Measurements from ENCODE around the gene ANKRD26. TPM values are rescaled to one million over a fixed set of nuclear protein-coding genes. Genes with fewer than 3 reads are reported as not detected.
"Not testable (repeated sequence)": the region's sequence is repeated elsewhere in the genome, so short reads cannot be mapped to it uniquely, and the experiment has no call there.

Gene ANKRD26
- total RNA-seq, 1 experiment from 2014 or later, result 7.4 TPM

DNA sequence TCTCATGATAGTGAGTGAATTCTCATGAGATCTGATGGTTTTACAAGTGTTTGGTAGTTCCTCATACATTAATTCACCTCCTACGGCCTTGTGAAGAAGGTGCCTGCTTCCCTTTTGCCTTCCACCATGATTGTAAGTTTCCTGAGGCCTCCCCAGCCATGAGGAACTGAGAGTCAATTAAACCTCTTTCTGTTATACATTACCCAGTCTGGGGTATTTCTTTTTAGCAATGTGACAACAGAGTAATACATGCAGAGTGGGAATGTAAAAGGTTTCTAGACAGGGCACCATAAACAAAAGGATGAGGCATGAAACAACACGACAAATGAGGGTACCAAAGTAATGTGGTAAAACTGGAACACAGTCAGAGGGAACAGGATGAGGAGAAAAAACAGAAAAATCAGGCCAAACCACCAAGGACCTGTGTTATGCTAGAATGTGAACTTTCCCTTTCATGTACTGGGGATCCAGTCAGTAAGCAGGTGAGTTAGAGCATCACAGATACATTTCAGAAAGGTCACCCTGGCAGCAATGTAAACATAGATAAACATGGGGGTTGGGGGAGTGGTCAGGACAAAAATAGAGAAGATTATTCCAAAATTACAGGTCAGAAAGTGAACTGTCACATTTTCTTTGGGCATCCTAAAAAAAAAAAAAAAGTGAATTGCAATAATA lies 31.9 kb downstream of the ANKRD26 start:
- H3K27ac ChIP-seq, result no peak overlapping the region
- no peaks in the 10 kb centered on the region for H3K27me3 ChIP-seq (replicated peaks)
- no peaks in the 10 kb centered on the region for H3K4me1 ChIP-seq (replicated peaks)
- no peaks in the 10 kb centered on the region for H3K9me3 ChIP-seq (replicated peaks)
- no peak for DNase-seq (ENCODE audit: low read depth in 1 of 2, low spot score in 2 of 2)
- H3K4me3 ChIP-seq, result no peak overlapping the region
- H3K36me3 ChIP-seq, result peaks cover 32% of the 10 kb centered on the region

DNA sequence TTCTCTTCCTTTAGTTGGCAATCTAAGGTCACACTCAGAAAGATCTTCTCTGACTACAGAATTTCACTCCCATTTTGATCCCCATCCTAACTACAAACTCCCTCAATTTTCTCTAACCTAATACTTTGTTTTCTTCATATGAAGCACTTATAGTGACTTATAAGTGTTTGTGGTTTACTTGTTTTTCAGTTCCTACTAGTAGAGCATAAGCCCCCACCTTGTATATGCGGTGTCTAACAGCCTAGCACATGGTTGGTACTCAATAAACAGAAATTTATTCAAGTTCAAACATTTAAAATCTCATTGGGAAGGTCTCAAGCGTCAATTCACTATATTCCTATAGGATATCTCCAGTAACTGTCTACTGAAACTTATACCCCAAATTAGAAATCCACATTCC lies 35.2 kb downstream of the ANKRD26 start:
- H3K27ac ChIP-seq, result no peak overlapping the region
- H3K27me3 ChIP-seq (replicated peaks), result no peaks in the 10 kb centered on the region
- peaks cover 25% of the 10 kb centered on the region for H3K36me3 ChIP-seq
- H3K9me3 ChIP-seq (replicated peaks), result no peaks in the 10 kb centered on the region
- H3K4me1 ChIP-seq (replicated peaks), result no peaks in the 10 kb centered on the region
- H3K4me3 ChIP-seq, result no peak overlapping the region
- DNase-seq (ENCODE audit: low read depth in 1 of 2, low spot score in 2 of 2), result no peak

DNA sequence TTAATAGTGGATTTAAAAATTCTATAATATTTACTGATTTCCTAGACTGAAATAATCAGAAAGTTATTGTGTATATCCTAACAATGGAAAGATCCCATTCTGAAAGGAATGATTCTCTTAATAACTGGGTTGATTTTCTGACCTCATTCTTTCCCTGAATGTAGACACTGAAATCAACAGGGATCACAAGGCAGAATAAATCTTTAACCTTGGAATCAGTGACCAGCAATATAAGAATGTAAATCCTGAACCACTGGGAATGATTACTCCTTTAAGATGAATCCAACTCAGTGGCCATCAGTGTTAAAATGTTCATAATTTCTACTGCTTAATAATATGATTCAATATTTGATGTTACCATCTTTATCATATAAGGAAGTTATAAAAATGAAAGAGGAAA lies 47.6 kb downstream of the ANKRD26 start:
- Histone ChIP-seq H3K4me3 (no peak overlapping the region), H3K36me3 (peaks cover 5% of the 10 kb centered on the region), H3K27ac (no peak overlapping the region), H3K9me3 (replicated peaks) (no peaks in the 10 kb centered on the region), H3K27me3 (replicated peaks) (no peaks in the 10 kb centered on the region), H3K4me1 (replicated peaks) (peaks cover 8% of the 10 kb centered on the region)
- DNase-seq (ENCODE audit: low read depth in 1 of 2, low spot score in 2 of 2), result no peak

DNA sequence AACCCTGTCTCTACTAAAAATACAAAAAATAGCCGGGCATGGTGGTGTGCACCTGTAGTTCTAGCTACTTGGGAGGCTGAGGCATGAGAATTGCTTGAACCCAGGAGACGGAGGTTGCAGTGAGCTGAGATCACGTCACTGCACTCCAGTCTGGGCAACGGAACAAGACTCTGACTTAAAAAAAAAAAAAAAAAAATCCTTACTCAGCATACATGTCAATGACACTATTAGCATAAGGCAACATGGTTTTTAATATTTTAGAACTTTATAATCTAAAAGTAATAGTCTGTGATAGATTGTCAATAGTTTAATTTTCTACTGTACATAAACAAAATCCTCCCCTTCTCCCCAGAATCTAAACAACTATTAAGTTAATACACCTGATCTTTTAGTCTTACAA lies 55.0 kb downstream of the ANKRD26 start:
- not testable (repeated sequence) for DNase-seq (ENCODE audit: low read depth in 1 of 2, low spot score in 2 of 2); H3K27me3 ChIP-seq (replicated peaks); H3K4me1 ChIP-seq (replicated peaks); H3K9me3 ChIP-seq (replicated peaks); H3K4me3 ChIP-seq; H3K27ac ChIP-seq; H3K36me3 ChIP-seq

DNA sequence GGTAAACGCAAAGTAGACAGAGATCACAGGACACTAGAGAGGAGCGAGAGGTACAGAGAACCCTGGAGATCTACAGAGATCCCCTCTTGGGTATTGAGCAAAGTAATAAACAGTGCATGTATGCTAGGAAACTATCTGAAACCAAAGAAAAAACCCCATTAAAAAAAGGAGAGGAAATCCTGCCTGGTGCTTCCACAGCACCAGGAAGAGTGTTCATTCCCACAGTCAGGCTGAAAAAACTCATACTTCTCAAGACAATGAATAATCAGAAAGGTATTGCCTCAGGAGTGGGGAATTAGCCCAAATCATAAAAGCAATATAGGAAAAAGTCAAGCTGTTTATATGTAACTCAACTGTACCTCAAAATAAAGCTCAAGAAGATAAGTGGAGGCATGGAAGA lies 59.1 kb downstream of the ANKRD26 start:
- no peak overlapping the region for H3K4me3 ChIP-seq
- H3K36me3 ChIP-seq, result peaks cover 14% of the 10 kb centered on the region
- no peaks in the 10 kb centered on the region for H3K27me3 ChIP-seq (replicated peaks)
- H3K9me3 ChIP-seq (replicated peaks), result no peaks in the 10 kb centered on the region
- H3K27ac ChIP-seq, result no peak overlapping the region
- no peak for DNase-seq (ENCODE audit: low read depth in 1 of 2, low spot score in 2 of 2)
- no peaks in the 10 kb centered on the region for H3K4me1 ChIP-seq (replicated peaks)

DNA sequence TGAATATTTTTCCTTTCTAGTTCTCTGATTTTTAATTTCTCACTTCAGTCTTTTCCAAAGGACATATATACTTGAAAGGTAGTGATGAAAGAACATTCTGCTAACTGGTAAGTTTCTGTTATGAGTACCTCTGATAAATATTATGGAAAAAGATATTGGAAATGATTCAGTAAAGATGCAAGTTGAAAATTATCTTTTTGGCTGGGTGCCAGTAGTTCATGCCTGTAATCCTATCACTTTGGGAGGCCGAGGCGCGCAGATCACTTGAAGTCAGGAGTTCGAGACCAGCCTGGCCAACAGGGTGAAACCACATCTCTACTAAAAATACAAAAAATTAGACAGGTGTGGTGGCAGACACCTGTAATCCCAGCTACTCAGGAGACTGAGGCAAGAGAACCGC lies 62.1 kb downstream of the ANKRD26 start:
- Histone ChIP-seq H3K4me1 (replicated peaks) (no peaks in the 10 kb centered on the region), H3K9me3 (replicated peaks) (no peaks in the 10 kb centered on the region), H3K27me3 (replicated peaks) (no peaks in the 10 kb centered on the region), H3K4me3 (no peak overlapping the region), H3K36me3 (peaks cover 13% of the 10 kb centered on the region; the same call in 1 of the 2 replicates), H3K27ac (no peak overlapping the region)
- no peak for DNase-seq (ENCODE audit: low read depth in 1 of 2, low spot score in 2 of 2)

DNA sequence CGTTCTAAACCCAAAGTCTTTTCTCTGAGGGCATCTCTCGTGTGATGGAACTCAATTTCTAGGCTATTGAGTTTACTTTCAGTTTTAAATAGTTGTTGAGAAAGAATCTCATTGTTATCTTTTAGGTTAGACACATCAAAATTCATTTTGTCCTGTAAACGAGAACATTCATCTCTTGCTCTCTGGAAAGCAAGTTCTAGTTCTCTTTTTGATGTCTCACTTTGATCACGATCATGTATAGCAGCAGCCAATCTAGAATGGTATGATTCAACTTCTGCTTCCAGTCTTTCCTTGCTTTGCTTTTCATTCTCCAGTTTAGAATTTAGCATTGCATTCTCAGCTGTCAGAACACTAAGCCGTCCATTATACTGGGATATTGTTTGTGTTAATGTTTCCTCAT lies 65.1 kb downstream of the ANKRD26 start:
- H3K36me3 ChIP-seq, result peaks cover 8% of the 10 kb centered on the region; the same call in 1 of the 2 replicates
- no peaks in the 10 kb centered on the region for H3K9me3 ChIP-seq (replicated peaks)
- H3K27me3 ChIP-seq (replicated peaks), result no peaks in the 10 kb centered on the region
- no peak for DNase-seq (ENCODE audit: low read depth in 1 of 2, low spot score in 2 of 2)
- no peaks in the 10 kb centered on the region for H3K4me1 ChIP-seq (replicated peaks)
- no peak overlapping the region for H3K27ac ChIP-seq
- H3K4me3 ChIP-seq, result no peak overlapping the region

GRCh38 chr10:27030060-27030459 lies 70.2 kb downstream of the ANKRD26 start:
- H3K27me3 ChIP-seq (replicated peaks), result no peaks in the 10 kb centered on the region
- no peak overlapping the region for H3K4me3 ChIP-seq
- H3K9me3 ChIP-seq (replicated peaks), result no peaks in the 10 kb centered on the region
- no peak overlapping the region for H3K27ac ChIP-seq
- no peak for DNase-seq (ENCODE audit: low read depth in 1 of 2, low spot score in 2 of 2)
- H3K4me1 ChIP-seq (replicated peaks), result no peaks in the 10 kb centered on the region
- H3K36me3 ChIP-seq, result peaks cover 4% of the 10 kb centered on the region; the same call in 1 of the 2 replicates

DNA sequence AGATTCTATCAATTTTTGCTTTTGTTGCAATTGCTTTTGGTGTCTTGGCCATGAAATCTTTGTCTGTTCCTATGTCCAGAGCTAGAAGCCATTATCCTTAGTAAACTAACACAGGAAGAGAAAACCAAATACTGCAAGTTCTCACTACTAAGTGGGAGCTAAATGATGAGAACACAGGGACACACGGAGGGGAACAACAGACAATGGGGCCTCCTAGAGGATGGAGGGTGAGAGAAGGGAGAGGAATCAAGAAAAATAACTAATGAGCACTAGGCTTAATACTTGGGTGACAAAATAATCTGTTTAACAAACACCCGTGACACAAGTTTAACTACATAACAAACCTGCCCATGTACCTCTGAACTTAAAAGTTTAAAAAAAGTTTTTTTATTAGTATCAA lies 78.2 kb downstream of the ANKRD26 start:
- Histone ChIP-seq H3K36me3 (0 out of 2 replicates have a peak, but pooled peaks cover 7% of the 10 kb centered on the region), H3K9me3 (replicated peaks) (no peaks in the 10 kb centered on the region), H3K27ac (no peak overlapping the region), H3K4me3 (no peak overlapping the region), H3K4me1 (replicated peaks) (no peaks in the 10 kb centered on the region), H3K27me3 (replicated peaks) (no peaks in the 10 kb centered on the region)
- DNase-seq (ENCODE audit: low read depth in 1 of 2, low spot score in 2 of 2), result no peak

GRCh38 chr10:27020243-27020642 lies 80.1 kb downstream of the ANKRD26 start:
- DNase-seq (ENCODE audit: low read depth in 1 of 2, low spot score in 2 of 2), result no peak
- H3K4me1 ChIP-seq (replicated peaks), result no peaks in the 10 kb centered on the region
- H3K27me3 ChIP-seq (replicated peaks), result no peaks in the 10 kb centered on the region
- H3K9me3 ChIP-seq (replicated peaks), result no peaks in the 10 kb centered on the region
- 0 out of 2 replicates have a peak, but pooled peaks cover 7% of the 10 kb centered on the region for H3K36me3 ChIP-seq
- no peak overlapping the region for H3K27ac ChIP-seq
- no peak overlapping the region for H3K4me3 ChIP-seq

GRCh38 chr10:27019827-27020226 lies 80.5 kb downstream of the ANKRD26 start:
- H3K9me3 ChIP-seq (replicated peaks), result no peaks in the 10 kb centered on the region
- no peak for DNase-seq (ENCODE audit: low read depth in 1 of 2, low spot score in 2 of 2)
- 0 out of 2 replicates have a peak, but pooled peaks cover 7% of the 10 kb centered on the region for H3K36me3 ChIP-seq
- no peak overlapping the region for H3K27ac ChIP-seq
- no peaks in the 10 kb centered on the region for H3K4me1 ChIP-seq (replicated peaks)
- no peak overlapping the region for H3K4me3 ChIP-seq
- no peaks in the 10 kb centered on the region for H3K27me3 ChIP-seq (replicated peaks)

DNA sequence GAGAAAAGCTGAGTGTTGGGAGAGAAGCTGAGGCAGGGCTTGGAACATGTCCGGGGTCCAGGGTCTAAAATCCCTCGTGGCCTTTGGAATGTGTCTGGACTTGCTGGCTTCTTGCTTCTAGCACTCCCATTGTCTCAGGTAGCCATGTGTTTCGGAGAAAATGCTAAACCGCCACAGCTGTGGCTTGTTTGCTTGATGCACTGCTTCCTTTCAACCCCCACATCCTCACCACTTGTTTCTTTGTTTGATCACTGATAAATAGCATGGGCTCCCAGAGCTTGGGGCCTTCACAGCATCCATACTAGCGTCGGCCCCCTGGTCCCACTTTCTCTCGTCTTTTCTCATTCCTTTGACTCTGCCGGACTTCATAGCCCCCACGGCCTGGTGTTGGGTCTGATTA lies 102.7 kb downstream of the ANKRD26 start:
- H3K27ac ChIP-seq, result no peak overlapping the region
- no peaks in the 10 kb centered on the region for H3K36me3 ChIP-seq
- H3K27me3 ChIP-seq (replicated peaks), result no peaks in the 10 kb centered on the region
- no peaks in the 10 kb centered on the region for H3K4me1 ChIP-seq (replicated peaks)
- no peak for DNase-seq (ENCODE audit: low read depth in 1 of 2, low spot score in 2 of 2)
- no peaks in the 10 kb centered on the region for H3K9me3 ChIP-seq (replicated peaks)
- no peak overlapping the region for H3K4me3 ChIP-seq

- H3K9me3 ChIP-seq (replicated peaks), result no peaks in the 10 kb centered on the region
- DNase-seq (ENCODE audit: low read depth in 1 of 2, low spot score in 2 of 2), result no peak
- no peak overlapping the region for H3K4me3 ChIP-seq
- no peaks in the 10 kb centered on the region for H3K36me3 ChIP-seq
- no peak overlapping the region for H3K27ac ChIP-seq
- H3K4me1 ChIP-seq (replicated peaks), result no peaks in the 10 kb centered on the region
- H3K27me3 ChIP-seq (replicated peaks), result no peaks in the 10 kb centered on the region
Measured at GRCh38 chr10:26994743-26995142, 105.6 kb downstream of the ANKRD26 start.

GRCh38 chr10:26987851-26988250 lies 112.4 kb downstream of the ANKRD26 start:
- Histone ChIP-seq H3K27me3 (replicated peaks) (no peaks in the 10 kb centered on the region), H3K36me3 (no peaks in the 10 kb centered on the region), H3K4me1 (replicated peaks) (no peaks in the 10 kb centered on the region), H3K27ac (no peak overlapping the region), H3K4me3 (no peak overlapping the region), H3K9me3 (replicated peaks) (no peaks in the 10 kb centered on the region)
- DNase-seq (ENCODE audit: low read depth in 1 of 2, low spot score in 2 of 2), result no peak

- H3K4me3 ChIP-seq, result no peak overlapping the region
- H3K9me3 ChIP-seq (replicated peaks), result no peaks in the 10 kb centered on the region
- no peaks in the 10 kb centered on the region for H3K27me3 ChIP-seq (replicated peaks)
- no peaks in the 10 kb centered on the region for H3K4me1 ChIP-seq (replicated peaks)
- no peaks in the 10 kb centered on the region for H3K36me3 ChIP-seq
- no peak overlapping the region for H3K27ac ChIP-seq
- no peak for DNase-seq (ENCODE audit: low read depth in 1 of 2, low spot score in 2 of 2)
Measured at GRCh38 chr10:26983156-26983555, 117.1 kb downstream of the ANKRD26 start.

All from SJSA1 (cell line).